Activated CD4-positive, alpha-beta T cell treated with anti-CD3 and anti-CD28 coated beads, Interleukin-2, Interleukin-4, amounts not matched to agents 100 ng/mL and 50 ng/mL, durations not matched to agents 16 hours and 8 hours (primary cell): ENCODE results near the gene RPS19.
A peak's percentile ranks its signal among the peaks of the same experiment; 100 is the strongest.

Source experiments
- DNase-seq: peaks from one replicate; pipeline ENCODE4 v3.0.0-alpha.2; 2020; ENCODE audit warnings: low spot score

The RPS19 gene

DNA sequence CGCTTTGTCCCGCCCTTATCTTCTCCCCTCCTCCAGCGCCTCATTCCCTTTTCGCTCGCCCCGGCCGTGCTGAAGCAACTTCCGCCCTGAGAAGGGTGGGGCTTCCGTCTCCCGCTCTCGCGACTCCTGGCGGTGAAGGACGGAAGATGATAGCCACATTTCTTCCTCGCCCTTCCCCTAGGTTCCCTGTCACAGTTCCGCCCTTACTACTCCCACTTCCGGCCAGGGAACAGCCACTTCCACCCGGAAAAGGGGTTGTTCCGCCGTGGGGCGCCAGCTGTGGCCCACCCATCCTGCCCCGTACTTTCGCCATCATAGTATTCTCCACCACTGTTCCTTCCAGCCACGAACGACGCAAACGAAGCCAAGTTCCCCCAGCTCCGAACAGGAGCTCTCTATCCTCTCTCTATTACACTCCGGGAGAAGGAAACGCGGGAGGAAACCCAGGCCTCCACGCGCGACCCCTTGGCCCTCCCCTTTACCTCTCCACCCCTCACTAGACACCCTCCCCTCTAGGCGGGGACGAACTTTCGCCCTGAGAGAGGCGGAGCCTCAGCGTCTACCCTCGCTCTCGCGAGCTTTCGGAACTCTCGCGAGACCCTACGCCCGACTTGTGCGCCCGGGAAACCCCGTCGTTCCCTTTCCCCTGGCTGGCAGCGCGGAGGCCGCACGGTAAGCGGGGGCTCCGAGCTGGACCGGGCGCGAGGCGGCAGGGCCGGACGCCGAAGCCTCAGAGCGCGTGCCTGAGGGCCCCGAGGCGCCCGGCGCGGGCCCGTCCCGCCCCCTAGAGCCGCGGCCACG, at the start of gene RPS19:
TSS of gene RPS19 (plus strand) at position 638 of the 801 bp plus-strand sequence. CDS start 520 bp downstream, outside the sequence.
- peak; percentile 99 for DNase-seq

DNA sequence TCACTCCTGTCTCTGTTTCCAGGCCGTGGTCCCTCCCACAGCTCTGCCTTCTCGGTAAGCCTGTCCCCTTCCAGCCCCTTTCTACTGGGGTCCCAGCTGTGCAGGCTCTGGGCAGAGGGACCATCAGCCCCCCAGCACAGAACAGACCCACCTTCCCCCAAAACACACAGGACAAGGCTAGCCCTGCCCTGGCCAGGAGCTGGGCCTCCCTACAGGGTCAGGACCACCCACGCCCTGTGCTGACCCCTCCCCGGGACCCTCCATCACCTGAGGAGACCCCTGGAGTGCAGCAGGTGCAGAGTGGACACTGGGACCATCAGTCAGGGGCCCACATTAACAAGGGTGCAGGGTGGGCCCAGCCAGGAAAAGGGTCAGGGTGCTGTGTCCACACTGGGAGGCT, 49.8 kb upstream of the RPS19 start:
- DNase-seq: no peak

DNA sequence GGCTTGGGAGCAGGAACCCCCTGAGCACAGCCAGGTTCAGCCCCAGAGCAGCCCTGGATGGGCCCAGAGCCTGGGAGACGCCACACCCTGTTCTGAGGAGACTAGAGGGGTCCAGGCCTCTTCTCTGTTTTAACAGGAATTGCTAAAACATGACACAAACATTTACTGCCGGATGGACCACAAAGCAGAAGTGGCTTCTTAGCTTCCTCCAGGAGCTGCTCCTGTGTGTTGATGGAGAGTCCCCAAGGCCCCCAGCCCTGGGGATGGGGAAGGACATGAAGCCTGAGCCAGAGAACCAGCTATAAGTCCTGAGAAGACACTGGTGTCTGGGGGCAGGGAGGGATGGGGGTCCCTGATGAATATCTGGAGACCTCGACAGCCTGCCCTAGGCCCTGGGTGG, 49.0 kb upstream of the RPS19 start:
- no peak for DNase-seq

DNA sequence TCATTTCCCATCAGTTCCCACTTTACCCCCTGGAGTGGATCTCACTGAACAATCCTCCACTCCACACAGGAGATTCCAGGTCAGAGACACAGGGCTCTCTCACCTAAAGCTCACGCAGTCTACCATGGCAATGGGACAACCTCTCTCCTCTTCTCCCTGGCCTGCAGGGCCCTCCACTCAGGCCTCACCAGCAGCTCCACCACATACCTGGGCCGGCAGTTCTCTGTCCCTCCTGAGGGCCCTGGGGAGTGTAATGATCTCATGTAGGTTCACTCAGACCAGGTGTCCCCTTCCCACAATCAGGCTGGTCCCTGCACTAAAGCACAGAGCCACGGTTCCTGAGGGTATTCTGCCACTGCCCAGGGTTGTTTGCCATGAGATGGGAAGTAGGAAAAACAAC, 48.1 kb upstream of the RPS19 start:
- DNase-seq: no peak

DNA sequence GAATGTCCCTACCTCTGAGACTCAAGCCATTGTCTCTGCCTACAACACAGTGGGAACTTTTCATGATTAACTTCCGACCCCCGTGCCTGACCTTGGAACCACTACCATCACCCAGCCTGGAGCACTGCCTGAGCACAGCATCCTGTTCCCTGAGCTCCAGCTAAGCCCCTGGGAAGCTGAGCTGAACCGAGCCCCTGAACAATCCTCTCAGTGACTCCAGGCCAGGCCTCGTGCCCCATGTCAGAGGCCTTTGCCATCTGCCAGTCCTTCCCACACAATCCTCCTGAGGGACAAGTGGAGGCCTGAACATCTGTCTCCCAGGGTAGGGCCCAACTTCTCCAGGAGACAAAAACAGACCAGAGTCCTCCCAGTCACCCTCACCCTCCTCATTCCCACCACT, 46.1 kb upstream of the RPS19 start:
- no peak for DNase-seq

DNA sequence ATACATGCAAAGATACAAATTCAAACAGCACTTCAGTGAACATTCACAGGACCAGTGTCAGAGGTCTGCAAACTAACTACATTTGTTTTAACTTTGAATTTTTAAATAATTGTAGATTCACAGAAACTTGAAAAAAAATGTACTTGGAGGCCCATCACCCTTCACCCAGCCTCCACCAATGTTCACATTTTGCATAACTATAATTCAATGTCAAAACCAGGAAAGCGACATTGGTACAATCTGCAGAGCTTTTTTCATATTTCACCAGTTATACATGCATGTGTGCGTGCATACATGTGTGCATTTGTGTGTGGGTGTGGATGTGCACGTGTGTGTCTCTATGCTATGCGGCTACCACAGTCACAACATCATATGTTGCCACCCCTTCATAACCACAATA, 44.8 kb upstream of the RPS19 start:
- DNase-seq: no peak

DNA sequence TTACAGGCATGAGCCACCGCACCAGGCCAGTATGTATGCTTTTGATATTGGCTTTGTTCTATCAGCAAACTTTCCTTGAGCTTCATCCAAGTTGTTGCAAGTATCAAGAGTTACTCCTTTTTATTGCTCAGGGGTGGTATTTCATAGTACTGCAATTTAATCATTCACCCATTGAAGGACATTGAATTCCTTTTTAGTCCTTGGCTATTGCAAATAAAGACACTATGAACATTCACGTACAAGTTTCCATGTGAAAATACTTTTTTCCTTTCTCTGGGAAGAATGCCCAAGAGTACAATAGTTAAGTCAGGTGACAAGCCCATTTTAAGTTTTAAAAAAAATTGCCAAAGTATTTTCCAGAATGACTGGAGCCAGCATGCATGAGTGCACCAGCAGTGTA, 43.3 kb upstream of the RPS19 start:
- no peak for DNase-seq

DNA sequence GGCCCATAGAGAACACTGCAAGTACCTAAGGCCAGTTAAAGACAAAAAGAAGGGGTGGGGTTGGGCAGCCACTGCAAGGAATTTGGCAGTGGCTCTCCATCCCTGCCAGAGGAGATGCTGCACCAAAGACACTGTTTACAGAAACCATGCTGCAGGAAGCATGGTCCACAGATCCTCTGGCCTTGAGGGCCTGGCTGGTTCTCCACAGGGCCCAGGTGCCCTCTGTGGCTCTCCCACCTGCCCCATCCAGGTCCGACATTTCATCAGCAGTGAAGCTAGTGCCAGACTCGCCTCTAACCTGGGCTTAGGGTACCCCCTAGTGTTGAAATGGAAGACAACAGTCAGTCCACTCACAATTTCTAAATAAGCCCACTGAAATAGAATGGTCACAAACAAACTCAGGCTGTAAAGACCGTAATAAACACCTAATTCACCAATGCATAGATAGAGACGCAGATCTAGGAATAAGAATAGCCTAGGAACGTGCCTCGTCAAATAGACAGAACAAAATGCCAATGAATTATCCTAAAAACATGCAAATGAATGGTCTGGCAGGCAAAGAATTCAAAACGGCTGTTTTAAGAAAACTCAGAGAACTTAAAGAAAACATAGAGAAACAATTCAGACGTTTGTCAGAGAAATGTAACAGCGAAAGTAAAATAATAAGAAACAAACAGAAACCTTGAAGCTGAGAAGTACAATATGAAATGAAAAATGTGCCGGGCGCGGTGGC, 38.9 kb upstream of the RPS19 start:
- peak; percentile 65 for DNase-seq

DNA sequence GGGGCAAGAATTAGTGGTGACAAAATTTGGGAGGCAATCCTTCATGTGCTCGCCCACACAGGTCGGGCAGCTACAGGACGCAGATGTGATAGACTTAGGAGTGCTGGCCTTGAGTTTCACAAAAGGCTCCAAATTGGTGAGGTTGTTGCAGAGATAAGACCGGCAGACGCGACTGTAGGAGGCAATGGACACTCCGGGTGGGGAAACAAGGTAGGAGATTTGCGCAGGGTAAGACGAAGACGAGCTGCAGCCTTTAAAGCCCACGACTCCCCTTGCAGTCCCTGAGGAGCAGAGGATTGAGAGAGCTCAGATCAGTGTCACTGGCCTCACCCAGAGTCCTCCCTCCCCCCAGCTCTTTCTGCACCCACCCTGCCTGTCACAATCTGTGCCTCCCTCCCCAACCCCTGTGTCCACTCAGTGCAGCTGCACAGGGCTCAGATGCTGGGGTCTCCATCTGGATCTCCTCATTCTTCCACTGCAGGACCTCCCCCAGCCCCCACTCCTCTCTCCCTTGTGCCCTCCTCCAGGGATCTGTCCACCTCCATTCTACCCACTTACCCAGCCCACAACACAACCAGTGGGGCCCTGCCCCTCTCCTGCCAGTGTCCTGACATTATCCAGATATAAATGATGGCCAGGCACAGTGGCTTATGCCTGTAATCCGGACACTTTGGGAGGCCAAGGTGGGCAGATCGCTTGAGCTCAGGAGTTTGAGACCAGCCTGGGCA, 21.9 kb upstream of the RPS19 start:
- DNase-seq: no peak

DNA sequence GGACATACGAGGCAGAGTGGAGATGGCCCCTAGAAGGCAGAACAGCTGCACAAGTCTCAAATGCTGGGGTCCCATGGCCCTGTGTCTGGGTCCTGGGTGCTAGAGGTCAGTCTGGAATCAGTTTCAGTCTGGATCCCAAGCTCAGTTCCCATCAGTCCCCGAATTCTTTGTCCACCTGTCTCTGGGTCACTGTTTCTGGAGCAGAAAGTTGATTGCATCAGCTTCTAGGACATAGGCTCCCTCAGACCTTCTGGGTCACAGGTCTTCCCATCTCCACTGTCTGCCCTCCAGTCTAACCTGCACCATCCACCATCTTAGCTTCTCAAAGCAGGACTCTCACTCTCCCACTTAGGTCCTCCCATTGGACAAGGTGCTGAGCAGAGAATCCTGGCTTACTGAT, 20.8 kb upstream of the RPS19 start:
- DNase-seq: no peak

DNA sequence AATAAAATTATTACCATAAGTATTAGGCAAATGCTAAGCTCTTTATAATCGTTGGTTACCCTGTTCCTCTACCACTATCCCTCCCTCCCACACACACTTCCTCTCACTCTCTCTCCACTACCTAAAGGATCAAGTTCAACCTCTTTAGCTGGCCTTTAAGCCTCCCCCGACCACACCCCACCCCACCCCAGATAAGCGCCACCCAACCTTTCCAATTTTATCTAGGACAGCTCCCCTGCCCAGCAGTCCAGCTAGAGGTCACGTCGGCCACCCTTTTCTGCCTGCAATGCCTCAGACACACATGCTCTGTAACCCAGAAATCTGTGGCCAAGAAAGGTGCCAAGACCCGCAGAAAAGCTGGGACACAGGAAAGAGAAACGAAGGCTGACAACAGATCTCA, 16.7 kb upstream of the RPS19 start:
- no peak for DNase-seq

DNA sequence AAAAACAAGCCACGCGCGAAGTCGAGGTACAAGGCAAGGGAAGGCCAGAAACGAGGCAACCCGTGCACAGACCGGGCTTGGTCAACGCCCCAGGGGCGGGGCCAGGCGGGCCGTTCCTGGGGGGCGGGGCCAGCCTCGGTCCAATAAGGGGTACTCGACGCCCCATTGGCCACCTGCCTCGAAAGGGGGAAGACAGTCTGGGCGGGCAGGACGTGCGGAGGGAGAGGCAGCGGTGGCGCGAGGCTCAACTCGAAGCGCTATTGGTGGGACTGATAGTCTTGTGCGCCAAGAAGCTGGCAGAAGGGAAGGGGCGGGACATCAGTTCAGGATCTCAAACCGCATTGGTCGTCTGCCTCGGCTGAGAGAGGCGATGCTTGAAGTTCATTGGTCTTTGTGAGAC, 15.5 kb upstream of the RPS19 start, which contains the start of gene LYPD4:
TSS of gene LYPD4 (minus strand) at position 83 of the 400 bp plus-strand sequence. CDS start 5,398 bp downstream, outside the sequence.
- DNase-seq: no peak

DNA sequence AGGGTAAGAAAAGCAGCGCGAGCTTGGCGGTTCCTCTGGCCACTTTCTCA, 15.2 kb upstream of the RPS19 start, which contains the start of gene DMRTC2:
TSS of gene DMRTC2 (plus strand) at position 42 of the 50 bp plus-strand sequence. CDS start 2,387 bp downstream, outside the sequence.
- no peak for DNase-seq

DNA sequence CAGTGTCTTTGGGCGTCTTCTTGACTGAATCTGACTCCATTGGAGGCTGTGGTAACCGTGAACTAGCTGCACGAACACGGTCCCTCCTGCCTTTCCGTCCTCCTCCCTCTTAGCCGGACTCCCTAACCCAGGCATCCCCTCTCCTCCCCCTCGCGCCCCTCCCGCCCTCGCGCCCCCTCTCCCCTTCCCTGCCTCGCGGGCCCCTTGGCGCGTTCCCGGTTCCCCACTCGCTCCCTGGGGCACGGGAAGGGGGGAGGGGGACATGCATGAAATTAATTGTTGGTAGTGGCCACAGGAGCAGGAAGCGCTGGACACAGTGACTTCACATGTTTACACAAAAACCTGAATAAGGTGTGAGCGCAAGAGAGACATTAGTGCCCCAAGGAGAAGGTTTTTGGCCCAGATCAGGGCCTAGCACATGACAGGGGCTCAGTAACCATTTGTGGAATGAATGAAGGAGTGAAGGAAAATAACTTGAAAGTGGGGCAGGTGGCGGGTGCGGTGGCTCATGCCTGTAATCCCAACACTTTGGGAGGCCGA, 14.9 kb upstream of the RPS19 start:
- no peak for DNase-seq

DNA sequence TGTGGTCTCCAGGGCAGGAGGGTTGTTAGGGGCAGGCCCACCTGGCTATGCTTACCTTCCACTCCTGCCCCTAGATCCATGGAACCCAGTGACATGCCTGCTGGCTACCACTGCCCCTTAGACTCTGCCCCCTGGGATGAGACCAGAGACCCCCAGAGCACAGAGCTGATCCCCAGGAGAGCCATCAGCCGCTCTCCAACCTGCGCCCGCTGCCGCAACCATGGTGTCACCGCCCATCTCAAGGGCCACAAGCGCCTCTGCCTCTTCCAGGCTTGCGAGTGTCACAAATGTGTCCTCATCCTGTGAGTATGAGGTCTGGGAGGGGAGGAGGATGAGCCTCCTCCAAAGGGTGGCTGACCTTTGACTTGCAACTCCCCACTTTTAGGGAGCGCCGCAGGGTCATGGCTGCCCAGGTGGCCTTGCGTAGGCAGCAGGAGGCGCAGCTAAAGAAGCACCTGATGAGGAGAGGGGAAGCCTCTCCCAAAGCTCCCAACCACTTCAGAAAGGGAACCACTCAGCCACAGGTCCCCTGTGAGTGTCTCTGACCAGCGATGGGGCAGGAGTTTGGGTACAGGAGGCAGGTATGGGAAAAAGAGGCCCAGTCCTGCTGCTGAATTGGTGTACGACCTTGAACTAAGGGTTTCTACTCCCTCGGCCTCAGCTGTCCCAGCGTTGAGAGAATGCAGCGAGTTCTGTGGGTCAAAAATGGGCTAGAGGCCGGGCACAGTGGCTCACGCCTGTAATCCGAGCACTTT, 12.5 kb upstream of the RPS19 start:
- DNase-seq: no peak

DNA sequence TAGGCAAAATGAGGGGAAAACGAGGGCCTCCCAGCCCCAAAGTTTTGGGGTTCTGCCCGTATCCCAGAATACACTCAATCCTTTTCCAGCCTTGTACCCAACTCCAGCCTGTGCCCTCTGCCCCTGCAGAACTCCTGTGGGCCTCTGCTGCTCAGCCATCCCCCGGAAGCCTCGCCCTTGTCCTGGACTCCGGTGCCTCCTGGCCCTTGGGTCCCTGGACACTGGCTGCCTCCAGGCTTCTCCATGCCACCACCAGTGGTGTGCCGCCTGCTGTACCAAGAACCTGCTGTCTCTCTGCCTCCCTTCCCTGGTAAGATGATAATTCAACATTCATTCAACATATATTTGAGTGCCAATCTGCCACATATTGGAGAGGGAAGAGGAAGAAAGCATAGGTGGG, 11.4 kb upstream of the RPS19 start:
- DNase-seq: no peak

DNA sequence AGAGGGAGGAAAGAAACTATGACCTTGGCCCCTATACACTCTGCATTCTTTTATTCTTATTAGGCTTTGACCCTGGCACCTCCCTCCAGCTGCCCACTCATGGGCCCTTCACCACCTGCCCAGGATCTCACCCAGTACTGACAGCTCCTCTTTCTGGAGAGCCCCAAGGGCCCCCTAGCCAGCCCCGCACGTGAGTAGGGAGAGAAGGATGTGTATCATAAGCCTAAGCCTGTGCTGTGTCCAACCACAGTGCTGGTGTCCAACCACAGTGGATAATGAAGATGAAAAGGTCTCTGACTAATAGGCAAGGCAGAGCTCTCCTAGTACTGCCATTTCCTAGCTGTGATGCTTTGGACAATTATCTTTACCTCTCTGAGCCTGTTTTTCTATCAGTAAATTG, 11.0 kb upstream of the RPS19 start:
- DNase-seq: no peak

DNA sequence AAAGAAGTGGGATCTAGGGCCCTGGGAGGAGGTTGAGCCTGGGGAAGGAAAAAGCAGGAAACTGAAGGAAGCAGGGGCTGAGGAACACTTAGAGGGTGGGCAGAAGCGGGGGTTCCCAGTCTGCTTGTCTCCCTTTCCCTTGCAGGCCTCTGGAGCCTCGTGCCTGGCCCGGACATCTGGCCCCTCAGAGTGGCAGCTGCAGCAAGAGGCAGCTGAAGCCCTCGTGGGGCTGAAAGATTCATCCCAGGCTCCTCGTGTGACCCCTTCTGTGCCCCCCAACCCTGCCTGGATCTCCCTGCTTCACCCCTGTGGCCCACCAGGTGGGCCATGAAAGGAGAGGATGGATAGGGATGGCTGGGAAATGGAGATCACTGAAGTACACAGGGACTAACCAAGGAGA, 9.7 kb upstream of the RPS19 start:
- no peak for DNase-seq

DNA sequence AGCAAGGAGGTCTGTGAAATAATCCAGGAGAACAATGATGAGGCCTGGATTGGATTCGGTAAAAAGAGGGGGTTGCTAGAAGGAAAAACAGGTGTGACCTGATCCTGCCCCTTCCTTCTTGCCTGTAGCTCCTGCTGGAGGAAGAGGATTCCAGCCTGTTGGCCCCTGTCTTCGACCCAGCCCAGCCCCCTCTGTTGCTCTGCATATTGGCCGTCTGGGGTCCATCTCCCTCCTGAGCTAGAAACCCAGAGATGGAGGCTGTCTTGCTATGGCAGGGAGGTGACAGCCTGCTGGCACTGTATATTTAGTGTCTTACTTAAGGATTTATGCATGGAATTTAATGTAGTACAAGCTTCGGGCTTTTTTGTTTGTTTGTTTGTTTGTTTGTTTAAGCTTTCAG, 8.6 kb upstream of the RPS19 start:
- no peak for DNase-seq

DNA sequence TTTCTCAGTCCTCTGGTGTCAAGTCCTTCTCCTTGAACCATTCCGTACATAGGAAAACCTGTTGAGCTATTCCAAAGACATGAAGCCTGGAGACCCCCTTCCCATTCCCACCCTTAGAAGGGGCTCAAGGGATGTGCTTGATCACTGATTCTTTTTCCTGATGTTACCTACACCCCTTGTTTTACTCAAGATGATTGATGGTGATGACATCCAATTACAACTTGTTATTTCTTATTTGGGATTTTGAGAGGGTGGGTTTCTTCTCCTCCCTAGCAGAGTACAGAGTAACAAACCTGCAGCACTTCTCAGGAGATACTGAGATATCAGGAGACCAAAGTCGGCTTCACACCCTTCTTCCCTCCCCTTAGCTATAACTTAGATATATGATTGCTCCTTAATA, 6.7 kb upstream of the RPS19 start:
- no peak for DNase-seq

DNA sequence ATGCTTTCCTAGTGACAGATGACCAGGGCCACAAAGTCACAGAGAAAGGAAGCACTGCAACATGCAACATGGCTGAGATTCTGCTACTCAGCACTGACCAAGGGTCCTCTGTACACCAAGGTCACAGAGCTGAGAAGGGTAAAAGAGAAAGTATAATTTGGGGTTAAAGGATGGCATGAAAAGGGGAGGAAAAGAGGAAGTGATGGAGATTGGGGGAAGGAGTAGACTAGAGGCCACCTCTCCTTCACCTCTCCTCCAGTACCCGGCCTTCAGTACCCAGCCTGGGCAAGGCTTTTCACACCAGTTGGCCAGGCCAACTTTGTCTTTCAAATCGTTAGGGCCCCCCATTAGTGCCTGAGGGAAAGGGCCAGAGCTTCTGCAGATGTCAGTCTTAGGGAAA, 6.3 kb upstream of the RPS19 start:
- no peak for DNase-seq

DNA sequence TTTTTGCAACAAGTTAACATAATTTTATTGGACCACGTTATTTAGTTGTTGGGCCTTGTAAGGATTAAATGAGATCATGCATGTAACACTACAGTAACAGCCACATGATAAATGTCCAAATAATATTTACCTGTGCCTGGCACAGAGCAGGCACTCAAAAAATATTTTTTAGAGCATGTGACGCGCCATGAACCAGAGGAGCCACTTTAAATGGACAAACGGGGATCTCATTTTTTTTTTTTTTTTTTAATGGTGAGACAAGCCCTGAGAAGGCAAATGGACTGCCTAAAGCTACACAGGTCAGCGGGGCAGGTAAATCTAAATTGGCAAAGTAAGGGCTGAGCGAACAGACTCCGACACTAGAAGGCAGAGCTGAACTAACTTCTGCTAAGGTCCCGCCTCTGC, 840 bp upstream of the RPS19 start:
- no peak for DNase-seq
